Measurements from ENCODE around the gene TBL3. TPM values are rescaled to one million over a fixed set of nuclear protein-coding genes. Genes with fewer than 3 reads are reported as not detected.
"Not testable (repeated sequence)": the region's sequence is repeated elsewhere in the genome, so short reads cannot be mapped to it uniquely, and the experiment has no call there.

The TBL3 gene
- total RNA-seq, 1 donor from 2014 or later: 46.8 TPM

DNA sequence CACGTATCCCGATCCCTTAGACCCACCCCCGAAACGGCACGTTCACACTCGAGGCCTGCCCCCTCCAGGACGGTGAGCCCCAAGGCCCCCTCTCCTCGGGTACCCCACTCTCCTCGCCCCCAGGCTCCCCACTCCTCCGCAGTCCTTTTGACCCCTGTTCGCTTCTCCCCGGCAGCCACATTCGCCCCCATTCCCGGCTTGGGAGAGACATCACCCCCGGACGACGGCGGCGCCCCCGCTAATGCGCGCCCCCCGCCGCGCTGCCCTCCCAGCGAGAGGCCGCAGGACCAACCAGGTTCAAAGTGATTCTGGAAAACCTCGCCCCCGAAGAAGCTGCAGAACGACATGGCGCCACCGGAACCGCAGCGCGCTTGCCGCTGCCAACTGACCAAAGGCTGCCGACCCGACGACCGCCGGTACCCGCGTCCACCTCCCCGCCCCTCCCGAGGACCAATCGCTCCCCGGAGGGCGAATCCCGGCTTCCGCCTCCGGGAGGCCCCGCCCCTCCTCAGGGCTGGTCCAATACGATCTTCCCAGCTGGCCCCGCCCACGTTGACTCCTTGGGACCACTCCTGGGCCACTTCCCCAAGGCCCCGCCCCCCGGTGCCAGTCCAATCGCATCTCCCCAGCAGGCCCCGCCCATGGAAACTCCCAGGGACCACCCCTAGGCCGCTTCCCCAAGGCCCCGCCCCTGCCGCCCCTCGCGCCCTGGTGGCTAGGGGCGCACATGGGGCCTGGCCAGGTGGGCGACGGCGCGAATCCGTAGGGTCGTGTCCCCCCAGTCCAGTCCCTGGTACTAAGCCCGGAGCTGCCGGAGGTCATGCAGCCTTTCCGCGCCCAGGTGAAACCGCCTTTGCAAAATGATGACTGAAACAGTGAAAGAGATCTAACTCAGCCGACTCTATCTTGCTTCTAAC is 28.8 kb upstream of the TBL3 start, which contains the start of gene MSRB1:
MSRB1 (minus strand) TSS at position 390 of the 917 bp plus-strand sequence; CDS start at position 347, 43 bp downstream.
- DNase-seq (ENCODE audit: low read depth): peak; percentile 100

DNA sequence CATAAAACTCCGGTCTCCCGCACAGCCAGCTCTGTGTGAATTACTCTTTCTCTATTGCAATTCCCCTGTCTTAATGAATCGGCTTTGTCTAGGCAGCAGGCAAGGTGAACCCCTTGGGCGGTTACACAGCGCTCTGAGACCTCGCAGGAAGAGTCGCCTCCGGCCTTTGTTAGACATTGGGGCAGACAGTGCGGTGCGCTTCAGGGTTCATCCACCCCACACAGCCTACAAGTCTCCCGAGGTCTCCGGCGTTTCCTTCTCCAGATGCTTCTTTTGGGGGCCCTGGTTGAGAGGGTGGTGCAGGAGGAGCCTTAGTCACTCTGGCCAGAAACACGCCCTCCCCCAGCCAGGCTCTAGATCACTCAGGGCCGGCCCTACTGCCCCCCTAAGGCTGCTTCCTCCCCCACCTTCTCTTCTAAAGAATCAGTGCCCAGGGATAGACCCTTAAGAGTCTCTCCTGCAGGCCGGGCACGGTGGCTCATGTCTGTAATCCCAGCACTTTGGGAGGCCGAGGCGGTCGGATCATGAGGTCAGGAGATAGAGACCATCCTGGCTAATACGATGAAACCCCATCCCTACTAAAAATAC is 27.1 kb upstream of the TBL3 start:
- DNase-seq (ENCODE audit: low read depth): no peak

DNA sequence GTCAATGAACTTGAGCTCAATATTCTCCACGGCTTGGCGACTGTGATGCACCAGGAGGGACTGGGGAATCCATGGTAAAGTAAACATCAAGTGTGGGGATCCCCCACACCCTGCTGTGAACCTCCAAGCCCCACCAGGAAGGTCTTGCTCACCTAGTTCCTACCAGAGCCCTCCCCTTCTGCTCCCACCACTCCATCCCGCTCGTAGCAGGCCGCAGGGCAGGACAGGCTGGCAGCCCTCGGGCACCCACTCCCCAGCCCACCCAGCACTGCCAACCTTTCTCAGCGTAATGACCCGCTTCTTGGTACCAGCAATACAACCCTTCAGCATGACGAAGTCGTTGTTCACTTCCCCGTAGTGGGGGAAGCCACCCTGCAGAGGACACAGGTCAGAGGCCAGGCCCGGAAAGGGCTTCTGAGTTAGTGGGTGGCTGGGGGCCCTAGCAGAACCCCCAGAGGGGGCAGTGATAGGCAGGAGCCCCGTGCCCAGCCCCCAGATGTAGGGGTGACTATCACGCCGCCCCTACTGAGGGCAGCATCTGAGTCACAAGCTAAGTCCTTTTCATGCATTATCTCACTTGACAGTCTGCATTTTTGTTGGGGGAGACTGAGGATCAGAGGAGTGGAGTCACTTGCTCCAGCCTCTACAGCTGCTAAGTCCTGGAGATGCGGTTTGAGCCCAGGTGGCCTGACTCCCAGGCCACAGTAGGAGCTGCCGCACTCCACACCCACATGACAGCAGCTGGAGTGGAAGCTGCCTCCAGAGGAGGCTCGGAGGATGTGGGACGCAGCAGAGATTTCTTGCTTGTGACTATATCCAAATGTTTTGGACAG is 26.1 kb upstream of the TBL3 start:
- DNase-seq (ENCODE audit: low read depth): no peak

DNA sequence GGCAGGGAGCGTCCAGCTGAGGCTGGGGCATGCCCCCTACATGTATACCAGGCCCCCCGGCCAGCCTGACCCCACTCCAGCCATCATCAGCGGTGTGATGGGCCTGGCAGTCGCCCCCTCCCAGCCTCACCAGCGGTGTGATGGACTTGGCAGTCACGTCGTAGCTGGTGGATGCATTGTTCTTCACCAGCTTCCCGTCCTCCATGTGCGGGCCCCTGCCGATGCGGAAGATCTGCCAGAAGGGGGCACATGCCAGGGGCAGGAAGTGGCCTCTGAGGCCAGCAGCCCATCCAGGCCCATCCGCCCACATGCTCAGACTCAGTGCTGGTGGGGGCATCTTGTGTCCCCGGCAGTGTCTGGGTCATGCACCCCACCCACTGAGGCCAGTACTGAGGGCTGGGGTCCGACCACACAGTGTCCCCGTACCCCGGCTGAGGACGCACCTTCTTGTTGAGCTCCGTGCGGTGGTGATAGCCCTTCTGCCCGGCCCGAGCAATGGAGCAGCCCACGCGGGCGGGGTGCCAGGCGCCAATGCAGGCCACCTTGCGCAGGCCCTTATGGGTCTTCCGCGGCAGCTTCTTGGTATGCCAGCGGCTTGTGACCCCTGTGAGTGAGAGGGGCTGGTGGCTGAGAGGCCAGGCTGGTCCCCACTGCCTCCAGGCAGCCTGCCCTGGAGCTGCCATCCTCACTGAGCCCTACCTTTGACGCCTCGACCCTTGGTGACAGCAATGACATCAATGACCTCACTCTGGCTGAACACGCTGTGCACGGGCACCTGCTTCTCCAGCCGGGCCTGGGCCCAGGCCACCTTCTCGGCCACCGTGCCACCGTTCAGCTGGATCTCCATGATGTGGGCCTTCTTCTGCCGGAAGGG is 25.1 kb upstream of the TBL3 start:
- no peak for DNase-seq (ENCODE audit: low read depth)

DNA sequence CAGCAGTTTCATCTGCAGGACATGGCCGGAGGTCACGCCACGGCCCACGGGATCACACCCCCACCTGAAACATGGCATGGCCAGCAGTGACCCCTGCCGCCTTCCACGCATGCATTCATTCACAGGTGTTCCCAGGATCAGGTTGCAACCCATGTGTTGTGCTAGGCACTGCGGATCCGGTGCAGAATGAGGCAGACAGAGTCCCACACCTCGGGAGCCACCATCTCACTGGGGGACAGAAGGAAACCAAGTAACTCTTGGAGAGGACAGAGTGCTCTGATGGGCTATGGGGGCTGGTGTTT is 24.5 kb upstream of the TBL3 start:
- no peak for DNase-seq (ENCODE audit: low read depth)

DNA sequence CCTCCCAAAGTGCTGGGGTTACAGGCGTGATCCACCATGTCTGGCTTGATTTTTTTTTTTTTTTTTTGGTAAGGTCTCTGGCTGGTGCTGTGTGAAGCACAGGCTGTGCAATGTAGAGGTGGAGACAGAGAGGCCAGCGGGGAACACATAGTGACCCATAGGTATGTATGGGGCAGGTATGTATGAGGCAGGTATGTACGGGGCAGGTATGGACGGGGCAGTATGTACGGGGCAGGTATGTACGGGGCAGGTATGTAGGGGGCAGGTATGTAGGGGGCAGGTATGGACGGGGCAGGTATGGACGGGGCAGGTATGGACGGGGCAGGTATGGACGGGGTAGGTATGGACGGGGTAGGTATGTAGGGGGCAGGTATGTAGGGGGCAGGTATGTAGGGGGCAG is 22.3 kb upstream of the TBL3 start:
- no peak for DNase-seq (ENCODE audit: low read depth)

DNA sequence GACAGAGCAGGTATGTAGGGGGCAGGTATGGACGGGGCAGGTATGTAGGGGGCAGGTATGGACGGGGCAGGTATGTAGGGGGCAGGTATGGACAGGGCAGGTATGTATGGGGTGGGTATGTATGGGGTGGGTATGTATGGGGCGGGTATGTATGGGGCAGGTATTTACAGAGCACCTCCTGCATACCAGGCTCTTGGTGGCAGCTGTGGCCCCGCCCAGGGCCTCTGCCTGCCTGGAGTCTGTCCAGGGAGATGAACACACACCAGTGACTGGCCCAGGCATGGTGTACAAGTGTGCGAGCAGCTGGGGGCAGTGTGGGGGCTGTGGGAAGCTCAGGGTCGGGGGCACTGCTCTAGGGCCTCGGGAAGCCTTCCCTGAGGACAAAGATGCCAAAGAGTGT is 21.8 kb upstream of the TBL3 start:
- DNase-seq (ENCODE audit: low read depth): peak; percentile 60

DNA sequence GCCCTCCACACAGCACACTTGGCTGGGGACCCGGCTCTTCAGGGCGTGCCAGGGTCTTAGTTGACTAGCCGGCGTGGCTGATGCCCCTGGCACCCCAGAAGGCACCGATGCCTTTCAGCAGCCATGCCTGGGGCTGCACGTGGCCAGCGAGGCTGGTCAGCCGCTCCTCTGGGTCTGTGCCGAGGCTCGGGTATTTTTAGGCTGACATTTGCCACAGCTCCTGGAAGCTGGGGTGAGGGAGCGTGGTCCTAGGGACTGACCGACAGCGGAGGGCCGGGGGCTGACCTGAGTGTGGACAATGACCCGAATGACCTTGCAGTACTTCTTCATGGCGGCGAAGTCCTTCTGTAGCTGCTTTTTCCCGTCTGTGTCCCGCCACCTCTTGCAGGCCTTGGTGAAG is 21.3 kb upstream of the TBL3 start:
- peak; percentile 67 for DNase-seq (ENCODE audit: low read depth)

DNA sequence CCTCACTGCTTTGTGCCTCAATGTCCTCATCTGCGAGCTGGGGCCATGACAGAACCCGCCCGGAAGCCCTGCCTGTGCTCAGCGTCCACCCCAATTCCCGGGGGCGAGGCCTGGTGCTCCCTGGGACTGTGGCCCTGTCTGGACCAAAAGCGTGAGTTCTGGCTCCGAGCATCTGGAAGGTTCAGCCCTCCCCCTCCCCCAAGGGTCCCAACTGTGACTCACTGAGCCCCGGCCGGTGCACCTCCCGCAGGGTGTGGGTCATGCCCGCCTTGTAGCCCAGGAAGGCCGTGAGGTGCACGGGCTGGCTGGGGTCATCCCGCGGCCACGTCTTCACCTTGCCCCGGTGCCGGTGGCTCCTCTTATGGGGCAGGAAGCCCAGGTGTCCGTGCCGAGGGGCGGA is 18.1 kb upstream of the TBL3 start:
- DNase-seq (ENCODE audit: low read depth): no peak

DNA sequence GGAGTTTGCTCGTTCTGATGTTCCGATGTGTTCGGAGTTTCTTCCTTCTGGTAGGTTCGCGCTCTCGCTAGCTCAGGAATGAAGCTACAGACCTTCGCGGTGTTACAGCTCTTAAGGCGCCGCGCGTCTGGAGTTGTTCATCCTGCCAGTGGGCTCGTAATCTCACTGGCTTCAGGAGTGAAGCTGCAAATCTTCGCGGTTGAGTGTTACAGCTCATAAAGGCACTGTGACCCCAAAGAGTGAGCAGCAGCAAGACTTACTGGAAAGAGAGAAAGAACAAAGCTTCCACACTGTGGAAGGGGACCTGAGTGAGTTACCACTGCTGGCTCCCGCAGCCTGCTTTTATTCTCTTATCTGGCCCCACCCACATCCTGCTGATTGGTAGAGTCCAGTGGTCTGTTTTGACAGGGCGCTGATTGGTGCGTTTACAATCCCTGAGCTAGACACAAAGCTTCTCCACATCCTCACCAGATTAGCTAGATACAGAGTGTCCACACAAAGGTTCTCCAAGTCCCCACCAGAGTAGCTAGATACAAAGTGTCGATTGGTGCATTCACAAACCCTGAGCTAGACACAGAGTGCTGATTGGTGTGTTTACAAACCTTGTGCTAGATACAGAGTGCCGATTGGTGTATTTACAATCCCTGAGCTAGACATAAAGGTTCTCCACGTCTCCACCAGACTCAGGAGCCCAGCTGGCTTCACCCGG is 14.3 kb upstream of the TBL3 start:
- DNase-seq (ENCODE audit: low read depth): not testable (repeated sequence)

DNA sequence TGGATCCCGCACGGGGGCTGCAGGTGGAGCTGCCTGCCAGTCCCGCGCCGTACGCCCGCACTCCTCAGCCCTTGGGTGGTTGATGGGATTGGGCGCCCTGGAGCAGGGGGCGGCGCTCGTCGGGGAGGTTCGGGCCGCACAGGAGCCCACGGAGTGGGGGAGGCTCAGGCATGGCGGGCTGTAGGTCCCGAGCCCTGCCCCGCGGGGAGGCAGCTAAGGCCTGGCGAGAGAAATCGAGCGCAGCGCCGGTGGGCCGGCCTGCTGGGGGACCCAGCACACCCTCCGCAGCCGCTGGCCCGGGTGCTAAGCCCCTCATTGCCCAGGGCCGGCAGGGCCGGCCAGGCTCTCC is 13.7 kb upstream of the TBL3 start:
- DNase-seq (ENCODE audit: low read depth): not testable (repeated sequence)

DNA sequence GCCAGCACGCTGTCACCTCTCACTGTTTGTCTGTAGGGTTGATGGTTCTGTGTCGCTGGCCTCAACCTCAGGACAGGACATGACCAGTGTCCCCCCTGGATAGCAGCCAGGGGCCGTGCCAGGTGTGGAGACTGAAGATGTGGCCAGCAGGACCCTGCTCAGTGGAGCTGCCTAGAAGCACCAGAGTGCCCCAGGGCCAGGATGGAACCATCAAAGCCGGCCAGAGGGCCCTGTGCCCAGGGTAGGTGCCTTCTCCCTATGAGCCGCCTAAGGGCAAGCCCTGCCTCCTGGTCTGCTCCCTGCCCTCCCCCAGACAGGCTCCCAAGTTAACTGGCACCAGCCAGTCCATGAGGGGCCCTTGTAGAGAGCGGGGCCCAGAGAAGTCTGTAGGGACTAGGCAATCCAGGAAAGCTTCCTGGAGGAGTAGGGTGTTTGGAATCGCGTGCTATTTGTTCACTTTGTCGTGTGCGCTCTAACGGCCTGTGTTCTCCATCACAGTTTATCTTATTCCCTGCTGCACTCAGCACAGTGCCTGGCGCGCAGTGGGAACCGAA is 13.1 kb upstream of the TBL3 start:
- DNase-seq (ENCODE audit: low read depth): no peak

DNA sequence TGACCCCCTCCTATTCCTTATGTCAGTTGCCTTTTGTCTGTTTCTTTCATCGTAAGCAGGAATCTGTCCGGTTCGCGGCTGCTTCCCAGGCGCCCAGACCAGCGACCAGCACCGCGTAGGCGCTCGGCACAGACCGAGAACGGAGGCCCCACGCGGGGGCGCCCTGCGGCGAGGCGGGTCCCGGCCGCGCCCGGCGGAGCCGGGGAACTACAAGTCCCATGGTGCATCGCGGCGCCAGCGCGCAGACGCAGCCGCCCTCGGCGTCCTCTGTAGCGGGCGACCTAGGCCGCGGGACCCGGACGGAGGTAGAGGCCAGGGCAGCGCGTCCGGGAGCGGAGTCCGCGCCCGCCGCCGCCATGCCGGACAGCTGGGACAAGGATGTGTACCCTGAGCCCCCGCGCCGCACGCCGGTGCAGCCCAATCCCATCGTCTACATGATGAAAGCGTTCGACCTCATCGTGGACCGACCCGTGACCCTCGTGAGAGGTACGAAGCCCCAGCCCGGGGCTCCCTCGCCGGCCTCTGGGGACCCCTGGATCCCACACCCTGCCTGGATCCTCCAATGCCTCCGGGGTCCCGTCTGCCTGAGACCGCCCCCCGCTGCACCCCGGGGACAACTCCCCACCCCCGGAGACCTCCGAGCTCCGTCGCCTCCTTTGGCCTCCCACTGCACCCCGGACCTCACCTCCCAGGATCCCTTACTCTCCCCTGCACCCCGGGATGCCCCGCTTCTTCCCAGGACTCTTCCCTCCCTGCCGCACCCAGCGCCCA is 12.4 kb upstream of the TBL3 start, which contains the start of gene NDUFB10:
NDUFB10 (plus strand) TSS at position 270 of the 771 bp plus-strand sequence; CDS start at position 357, 87 bp downstream.
- DNase-seq (ENCODE audit: low read depth): peak; percentile 88

DNA sequence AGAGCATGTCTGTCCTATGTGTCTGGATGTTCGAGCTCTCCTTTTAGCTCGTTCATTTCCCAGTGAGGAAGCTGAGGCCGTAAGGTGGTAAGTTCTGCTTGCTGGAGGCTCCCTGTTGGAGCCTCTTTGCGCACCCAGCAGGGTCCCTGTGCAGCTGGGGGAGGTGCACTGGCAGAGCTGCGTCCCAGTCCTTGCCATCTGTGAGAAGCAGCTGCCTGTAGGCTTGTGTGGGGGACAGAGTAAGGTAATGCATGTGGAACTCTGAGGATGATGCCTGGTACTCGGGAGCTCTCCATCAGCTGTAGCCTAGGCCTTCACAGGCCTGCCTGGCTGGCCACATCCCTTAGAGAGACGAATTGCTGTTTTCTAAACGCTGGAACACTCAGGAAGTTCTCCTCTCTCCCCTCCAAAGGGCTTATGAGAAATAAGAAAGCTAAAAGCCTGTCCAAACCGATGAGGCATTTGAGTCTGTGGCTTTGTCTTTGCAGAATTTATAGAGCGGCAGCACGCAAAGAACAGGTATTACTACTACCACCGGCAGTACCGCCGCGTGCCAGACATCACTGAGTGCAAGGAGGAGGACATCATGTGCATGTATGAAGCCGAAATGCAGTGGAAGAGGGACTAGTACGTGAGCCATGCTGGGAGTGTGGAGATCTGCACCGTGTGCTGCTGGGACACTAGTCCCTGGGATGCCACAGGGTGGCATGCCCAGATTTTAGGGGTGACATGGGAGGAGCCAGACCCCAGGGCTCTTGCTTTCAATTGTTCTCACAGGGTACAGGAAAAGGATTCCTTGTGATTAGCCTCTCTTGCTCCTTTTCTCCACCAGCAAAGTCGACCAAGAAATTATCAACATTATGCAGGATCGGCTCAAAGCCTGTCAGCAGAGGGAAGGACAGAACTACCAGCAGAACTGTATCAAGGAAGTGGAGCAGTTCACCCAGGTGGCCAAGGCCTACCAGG is 10.9 kb upstream of the TBL3 start:
- no peak for DNase-seq (ENCODE audit: low read depth)

DNA sequence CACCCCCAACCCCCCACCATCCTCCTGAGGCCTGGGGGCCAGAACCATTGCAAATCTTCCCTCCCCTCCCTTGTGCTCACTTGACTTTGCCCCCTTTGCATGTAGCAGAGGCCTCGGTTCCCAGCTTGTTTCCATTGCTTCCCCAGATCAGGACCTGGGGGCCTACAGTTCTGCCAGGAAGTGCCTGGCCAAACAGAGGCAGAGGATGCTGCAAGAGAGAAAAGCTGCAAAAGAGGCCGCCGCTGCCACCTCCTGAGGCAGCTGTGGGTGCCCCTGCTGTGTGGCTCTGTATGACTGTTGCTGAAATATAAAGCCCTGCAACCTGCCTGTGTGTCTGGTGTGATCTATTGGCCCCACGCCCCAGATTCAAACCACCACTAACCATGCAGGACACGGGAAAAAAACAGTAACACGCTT is 10.2 kb upstream of the TBL3 start:
- no peak for DNase-seq (ENCODE audit: low read depth)

DNA sequence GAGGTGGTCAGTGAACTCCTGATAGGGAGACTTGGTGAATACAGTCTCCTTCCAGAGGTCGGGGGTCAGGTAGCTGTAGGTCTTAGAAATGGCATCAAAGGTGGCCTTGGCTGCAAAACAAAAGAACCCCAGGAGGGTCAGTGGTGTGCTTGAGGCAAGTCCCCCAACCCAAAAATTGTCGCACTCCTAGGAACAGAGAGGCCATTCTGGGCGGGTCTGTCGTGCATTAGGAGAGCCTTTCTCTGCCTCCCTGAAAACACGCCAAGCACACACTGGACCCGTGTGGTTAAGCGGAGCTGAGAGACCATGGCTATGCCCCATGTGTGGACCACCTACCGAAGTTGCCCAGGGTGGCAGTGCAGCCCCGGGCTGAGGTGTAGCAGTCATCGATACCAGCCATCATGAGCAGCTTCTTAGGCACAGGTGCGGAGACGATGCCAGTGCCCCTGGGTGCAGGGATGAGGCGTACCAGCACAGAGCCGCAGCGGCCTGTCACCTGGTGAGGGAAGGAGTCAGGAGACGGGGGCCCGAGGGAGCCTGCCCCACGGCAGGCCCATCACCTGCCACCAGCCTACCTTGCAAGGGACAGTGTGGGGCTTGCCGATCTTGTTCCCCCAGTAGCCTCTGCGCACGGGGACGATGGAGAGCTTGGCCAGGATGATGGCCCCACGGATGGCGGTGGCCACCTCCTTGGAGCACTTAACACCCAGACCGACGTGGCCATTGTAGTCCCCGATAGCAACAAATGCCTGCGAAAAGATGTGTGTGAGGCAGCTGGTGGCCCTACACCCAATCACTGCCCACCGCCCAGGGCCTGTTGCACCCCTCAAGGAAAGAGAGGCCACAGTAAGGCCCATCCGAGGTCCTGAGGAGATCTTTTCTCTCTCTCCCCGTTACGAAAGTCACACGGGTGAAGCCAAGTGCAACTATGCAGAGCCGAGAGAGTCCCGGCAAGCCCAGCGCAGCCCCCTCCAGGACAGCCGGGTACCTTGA is 9.4 kb upstream of the TBL3 start:
- not testable (repeated sequence) for DNase-seq (ENCODE audit: low read depth)
